ENCODE measurements around the gene TPST1.

The TPST1 gene

DNA sequence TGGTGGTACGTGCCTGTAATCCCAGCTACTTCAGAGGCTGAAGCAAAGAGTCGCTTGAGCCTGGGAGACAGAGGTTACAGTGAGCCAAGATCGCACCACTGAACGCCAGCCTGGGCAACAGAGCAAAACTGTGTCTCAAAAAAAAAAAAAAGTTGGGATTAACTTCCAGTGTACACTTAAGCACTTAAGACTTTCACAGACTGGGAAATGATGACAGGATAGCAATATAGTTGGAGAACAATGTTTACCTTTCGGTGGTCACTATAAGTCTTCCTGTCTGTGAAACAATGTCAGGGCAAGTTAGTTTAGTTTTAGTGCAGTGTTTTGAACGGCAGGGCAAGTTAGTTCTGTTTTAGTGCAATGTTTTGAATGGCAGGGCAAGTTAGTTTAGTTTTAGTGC lies 130.2 kb downstream of the TPST1 start:
- no peak overlapping the region for H3K4me3 ChIP-seq (ENCODE audit: severe bottlenecking)
- no peaks in the 10 kb centered on the region for H3K9me3 ChIP-seq (ENCODE audit: severe bottlenecking)
- ATAC-seq (ENCODE audit: low read depth) (no peak), DNase-seq (ENCODE audit: low spot score) (no peak)
- no peak overlapping the region for H3K27ac ChIP-seq (ENCODE audit: poor library complexity, severe bottlenecking)
- H3K36me3 ChIP-seq (ENCODE audit: low read depth), result peaks cover 4% of the 10 kb centered on the region
- H3K27me3 ChIP-seq (ENCODE audit: insufficient read depth, poor library complexity, severe bottlenecking), result no peaks in the 10 kb centered on the region
- TF ChIP-seq, protein P1, sequence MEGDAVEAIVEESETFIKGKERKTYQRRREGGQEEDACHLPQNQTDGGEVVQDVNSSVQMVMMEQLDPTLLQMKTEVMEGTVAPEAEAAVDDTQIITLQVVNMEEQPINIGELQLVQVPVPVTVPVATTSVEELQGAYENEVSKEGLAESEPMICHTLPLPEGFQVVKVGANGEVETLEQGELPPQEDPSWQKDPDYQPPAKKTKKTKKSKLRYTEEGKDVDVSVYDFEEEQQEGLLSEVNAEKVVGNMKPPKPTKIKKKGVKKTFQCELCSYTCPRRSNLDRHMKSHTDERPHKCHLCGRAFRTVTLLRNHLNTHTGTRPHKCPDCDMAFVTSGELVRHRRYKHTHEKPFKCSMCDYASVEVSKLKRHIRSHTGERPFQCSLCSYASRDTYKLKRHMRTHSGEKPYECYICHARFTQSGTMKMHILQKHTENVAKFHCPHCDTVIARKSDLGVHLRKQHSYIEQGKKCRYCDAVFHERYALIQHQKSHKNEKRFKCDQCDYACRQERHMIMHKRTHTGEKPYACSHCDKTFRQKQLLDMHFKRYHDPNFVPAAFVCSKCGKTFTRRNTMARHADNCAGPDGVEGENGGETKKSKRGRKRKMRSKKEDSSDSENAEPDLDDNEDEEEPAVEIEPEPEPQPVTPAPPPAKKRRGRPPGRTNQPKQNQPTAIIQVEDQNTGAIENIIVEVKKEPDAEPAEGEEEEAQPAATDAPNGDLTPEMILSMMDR (IDR thresholded peaks at IDR 0.05; ENCODE audit: poor library complexity, severe bottlenecking), result no peak
- peaks cover 6% of the 10 kb centered on the region for H3K4me1 ChIP-seq (ENCODE audit: insufficient read depth, poor library complexity, severe bottlenecking)

DNA sequence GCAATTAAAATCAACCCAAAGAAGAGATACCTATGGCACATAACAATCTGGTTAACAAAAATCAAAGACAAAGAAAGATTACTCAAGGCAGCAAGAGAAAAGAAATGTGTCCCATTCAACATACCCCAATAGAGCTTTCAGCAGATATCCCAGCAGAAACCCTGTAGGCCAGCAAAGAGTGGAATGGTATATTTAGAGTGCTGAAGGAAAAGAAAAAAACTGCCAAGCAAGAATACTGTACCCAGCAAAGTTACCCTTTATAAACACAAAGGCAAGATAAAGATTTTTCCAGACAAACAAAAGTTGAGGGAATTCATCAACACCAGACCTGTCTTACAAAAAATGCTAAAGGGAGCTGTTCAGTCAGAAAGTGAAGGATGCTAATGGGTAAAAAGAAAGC lies 131.6 kb downstream of the TPST1 start:
- no peaks in the 10 kb centered on the region for H3K27me3 ChIP-seq (ENCODE audit: insufficient read depth, poor library complexity, severe bottlenecking)
- H3K36me3 ChIP-seq (ENCODE audit: low read depth), result no peaks in the 10 kb centered on the region; the same call in 1 of the 2 replicates
- TF ChIP-seq, protein P1 (IDR thresholded peaks at IDR 0.05; ENCODE audit: poor library complexity, severe bottlenecking), result no peak
- H3K4me1 ChIP-seq (ENCODE audit: insufficient read depth, poor library complexity, severe bottlenecking), result peaks cover 6% of the 10 kb centered on the region
- H3K27ac ChIP-seq (ENCODE audit: poor library complexity, severe bottlenecking), result no peak overlapping the region
- no peak for DNase-seq (ENCODE audit: low spot score)
- no peak for ATAC-seq (ENCODE audit: low read depth)
- no peak overlapping the region for H3K4me3 ChIP-seq (ENCODE audit: severe bottlenecking)
- no peaks in the 10 kb centered on the region for H3K9me3 ChIP-seq (ENCODE audit: severe bottlenecking)

DNA sequence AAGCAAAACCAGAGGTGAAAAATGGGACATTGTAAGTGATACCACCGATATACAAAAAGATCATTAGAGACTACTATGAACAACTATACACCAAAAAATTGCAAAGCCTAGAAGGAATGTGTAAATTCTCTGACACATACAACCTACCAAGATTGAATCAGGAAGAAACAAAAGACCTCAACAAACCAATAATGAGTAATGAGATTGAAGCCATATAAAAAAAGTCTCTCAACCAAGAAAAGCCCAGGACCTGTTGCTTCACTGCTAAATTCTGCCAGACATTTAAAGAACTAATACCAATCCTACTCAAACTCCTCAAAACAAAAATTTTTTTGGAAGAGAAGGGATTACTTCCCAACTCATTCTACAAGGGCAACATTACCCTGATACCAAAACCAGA lies 134.0 kb downstream of the TPST1 start:
- DNase-seq (ENCODE audit: low spot score), result no peak
- Histone ChIP-seq H3K27me3 (ENCODE audit: insufficient read depth, poor library complexity, severe bottlenecking) (no peaks in the 10 kb centered on the region), H3K9me3 (ENCODE audit: severe bottlenecking) (no peaks in the 10 kb centered on the region), H3K4me1 (ENCODE audit: insufficient read depth, poor library complexity, severe bottlenecking) (no peaks in the 10 kb centered on the region), H3K36me3 (ENCODE audit: low read depth) (no peaks in the 10 kb centered on the region; the same call in 1 of the 2 replicates), H3K27ac (ENCODE audit: poor library complexity, severe bottlenecking) (no peak overlapping the region), H3K4me3 (ENCODE audit: severe bottlenecking) (no peak overlapping the region)
- no peak for ATAC-seq (ENCODE audit: low read depth)
- TF ChIP-seq, protein P1 (IDR thresholded peaks at IDR 0.05; ENCODE audit: poor library complexity, severe bottlenecking), result no peak

DNA sequence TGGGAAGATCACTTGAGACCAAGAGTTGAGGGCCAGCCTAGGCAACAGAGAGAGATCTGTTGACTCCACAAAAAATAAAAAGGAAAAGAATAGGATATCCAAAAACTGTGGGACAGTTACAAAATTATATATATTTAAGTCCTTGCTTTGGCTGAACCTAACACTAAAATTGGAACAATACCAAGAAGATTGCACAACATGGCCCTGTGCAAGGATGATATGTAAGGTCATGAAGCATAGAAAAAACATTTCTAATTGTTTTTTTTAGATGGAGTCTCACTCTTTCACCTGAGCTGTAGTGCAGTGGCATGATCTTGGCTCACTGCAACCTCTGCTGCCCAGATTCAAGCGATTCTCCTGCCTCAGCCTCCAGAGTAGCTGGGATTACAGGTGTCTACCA lies 139.0 kb downstream of the TPST1 start:
- Histone ChIP-seq H3K27ac (ENCODE audit: poor library complexity, severe bottlenecking) (no peak overlapping the region), H3K36me3 (ENCODE audit: low read depth) (no peaks in the 10 kb centered on the region), H3K4me1 (ENCODE audit: insufficient read depth, poor library complexity, severe bottlenecking) (peaks cover 7% of the 10 kb centered on the region), H3K9me3 (ENCODE audit: severe bottlenecking) (no peaks in the 10 kb centered on the region), H3K4me3 (ENCODE audit: severe bottlenecking) (no peak overlapping the region), H3K27me3 (ENCODE audit: insufficient read depth, poor library complexity, severe bottlenecking) (no peaks in the 10 kb centered on the region)
- DNase-seq (ENCODE audit: low spot score), result no peak
- TF ChIP-seq, protein P1 (IDR thresholded peaks at IDR 0.05; ENCODE audit: poor library complexity, severe bottlenecking), result no peak
- ATAC-seq (ENCODE audit: low read depth), result peak; percentile 64; the same call in 2 of the 3 replicates

DNA sequence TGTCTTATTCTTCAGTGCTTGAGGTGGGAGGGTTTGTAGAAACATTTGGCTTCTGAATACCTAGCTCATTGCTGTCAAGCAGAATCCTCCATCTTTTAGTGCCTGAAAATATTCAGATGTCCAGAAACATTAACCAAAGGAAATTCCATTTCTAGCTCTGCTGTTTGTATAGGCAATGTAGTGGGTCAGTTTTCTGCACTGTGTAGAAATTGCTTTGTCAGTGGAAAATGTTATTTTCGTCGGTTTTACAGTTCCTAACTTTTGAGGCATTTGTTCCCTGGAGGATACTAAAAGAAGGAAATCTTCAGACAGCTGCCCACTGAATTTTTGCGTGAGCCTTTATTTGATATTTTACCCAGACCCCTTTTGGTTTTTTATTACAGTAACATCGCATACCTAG lies 143.4 kb downstream of the TPST1 start:
- Histone ChIP-seq H3K9me3 (ENCODE audit: severe bottlenecking) (no peaks in the 10 kb centered on the region), H3K27me3 (ENCODE audit: insufficient read depth, poor library complexity, severe bottlenecking) (no peaks in the 10 kb centered on the region), H3K27ac (ENCODE audit: poor library complexity, severe bottlenecking) (no peak overlapping the region), H3K4me3 (ENCODE audit: severe bottlenecking) (no peak overlapping the region), H3K4me1 (ENCODE audit: insufficient read depth, poor library complexity, severe bottlenecking) (peaks cover 13% of the 10 kb centered on the region), H3K36me3 (ENCODE audit: low read depth) (no peaks in the 10 kb centered on the region)
- ATAC-seq (ENCODE audit: low read depth) (no peak), DNase-seq (ENCODE audit: low spot score) (no peak)
- TF ChIP-seq, protein P1 (IDR thresholded peaks at IDR 0.05; ENCODE audit: poor library complexity, severe bottlenecking), result no peak

All from RWPE2 (cell line).